Naive B cell (primary cell): ENCODE results near the gene C12orf56. TPM values are rescaled to one million over a fixed set of nuclear protein-coding genes. Genes with fewer than 3 reads are reported as not detected.

Experiments used
- ATAC-seq, 2 donors: fragments of 150-1000 bp; cut with Tn5 transposase; 2 replicates each; pipeline ENCODE4 v1.10.0; 2021; ENCODE audit warnings: low read depth in 2 of 2, mild to moderate bottlenecking in 2 of 2, moderate library complexity in 2 of 2
- DNase-seq: peaks from one replicate; pipeline ENCODE4 v3.0.0; 2022
- H3K27ac Mint-ChIP-seq, 6 donors: one replicate each; pipeline ENCODE4 v1.8.0; 2020 to 2022; ENCODE audit warnings: mild to moderate bottlenecking in 6 of 6, mixed read lengths in 6 of 6, moderate library complexity in 5 of 6, inconsistent platforms in 2 of 6
- H3K27me3 Mint-ChIP-seq, 3 donors: one replicate each; pipeline ENCODE4 v1.8.0; 2021 to 2022; ENCODE audit warnings: mixed read lengths in 3 of 3, mild to moderate bottlenecking in 1 of 3
- H3K36me3 Mint-ChIP-seq, 2 donors: one replicate each; pipeline ENCODE4 v1.8.0; 2020 to 2022; ENCODE audit warnings: mixed read lengths in 2 of 2, inconsistent platforms in 1 of 2, mild to moderate bottlenecking in 1 of 2
- H3K4me1 Mint-ChIP-seq, 3 donors: one replicate each; pipeline ENCODE4 v1.8.0; 2020 to 2022; ENCODE audit warnings: mixed read lengths in 3 of 3, inconsistent platforms in 1 of 3, mild to moderate bottlenecking in 1 of 3, moderate library complexity in 1 of 3
- H3K4me3 Mint-ChIP-seq, 8 donors: one replicate each; pipeline ENCODE4 v1.8.0; 2020 to 2022; ENCODE audit warnings: mild to moderate bottlenecking in 8 of 8, mixed read lengths in 8 of 8, moderate library complexity in 8 of 8, inconsistent platforms in 2 of 8
- H3K9me3 Mint-ChIP-seq, 7 donors: one replicate each; pipeline ENCODE4 v1.8.0; 2020 to 2022; ENCODE audit warnings: mixed read lengths in 7 of 7, mild to moderate bottlenecking in 5 of 7, inconsistent platforms in 2 of 7, moderate library complexity in 1 of 7
- polyA plus RNA-seq, 6 donors: library from polyadenylated mRNA; unstranded; fragments of 300-500 nt; fragmentation: Illumina TruSeq; gene quantifications; one replicate each; pipeline ENCODE4 v1.2.3, GENCODE V29; 2021; ENCODE audit warnings: low read depth in 6 of 6

C12orf56 gene, protein sequence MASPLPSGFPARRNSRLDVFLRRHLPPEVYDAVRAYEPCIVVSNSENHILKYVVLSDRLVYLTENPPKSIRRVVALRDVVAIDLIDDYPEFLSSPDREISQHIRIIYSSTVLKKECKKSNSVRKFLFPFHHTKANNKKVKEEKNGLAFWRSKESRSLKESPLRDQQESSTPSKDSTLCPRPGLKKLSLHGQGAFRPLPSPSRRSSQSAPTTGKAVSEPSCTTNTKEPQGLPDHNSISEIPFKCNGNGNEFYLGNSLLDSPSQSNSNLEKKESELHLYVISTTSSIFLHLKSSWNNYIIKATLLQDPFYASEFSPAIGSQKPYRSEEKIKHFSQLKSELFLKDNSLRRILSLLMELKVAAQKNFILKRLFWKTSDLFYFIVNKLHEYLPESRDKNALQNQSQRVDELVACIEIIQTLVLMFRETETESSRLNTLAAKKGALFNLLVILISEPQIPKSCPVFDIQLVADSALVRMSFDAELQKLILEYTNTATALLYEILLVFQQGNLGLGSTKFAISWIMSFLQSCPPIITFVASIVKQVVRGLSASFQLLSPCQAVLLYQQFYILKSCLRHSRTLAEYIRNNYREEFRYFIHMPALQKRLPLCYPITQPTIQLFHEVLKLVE
- not detected for polyA plus RNA-seq

DNA sequence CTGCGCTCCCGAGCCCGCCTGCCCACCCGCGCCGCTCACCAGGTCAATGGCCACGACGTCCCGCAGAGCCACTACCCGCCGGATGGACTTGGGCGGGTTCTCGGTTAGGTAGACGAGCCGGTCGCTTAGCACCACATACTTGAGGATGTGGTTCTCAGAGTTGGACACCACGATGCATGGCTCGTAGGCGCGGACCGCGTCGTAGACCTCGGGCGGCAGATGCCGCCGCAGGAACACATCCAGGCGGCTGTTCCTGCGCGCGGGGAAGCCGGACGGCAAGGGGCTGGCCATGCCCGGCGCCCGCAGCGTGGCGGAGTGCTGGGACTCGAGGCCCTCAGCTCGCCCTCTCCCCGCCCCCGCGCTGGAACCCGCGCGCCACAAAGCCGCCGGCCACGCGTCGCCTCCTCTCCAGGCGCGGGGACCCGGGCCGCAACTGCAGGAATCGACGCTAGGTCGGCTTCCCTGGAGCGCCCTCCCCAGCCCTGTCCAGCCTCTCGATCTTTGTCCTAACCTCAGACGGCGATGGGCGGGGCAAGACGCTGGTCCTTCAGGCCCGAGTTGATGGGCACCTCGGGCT is at the start of gene C12orf56:
Gene C12orf56, minus strand, starts transcription at position 484 of the 577 bp plus-strand sequence. Its CDS starts 193 bp downstream, at position 291.
- Mint-ChIP-seq H3K9me3 (peaks cover 0 to 3% (median 0%) of the 10 kb centered on the region in 7 donors), H3K27ac (peak within 1 kb of the TSS in 2 of 6 donors; percentile 54 to 65), H3K4me1 (peaks cover 0 to 12% (median 5%) of the 10 kb centered on the region in 3 donors), H3K4me3 (peak within 1 kb of the TSS in 6 of 8 donors; percentile 51 to 81 (median 70)), H3K36me3 (no peaks in the 10 kb centered on the region), H3K27me3 (peaks cover 13 to 55% (median 39%) of the 10 kb centered on the region in 3 donors)
- ATAC-seq: peak; percentile 30 to 33
- DNase-seq: no peak

DNA sequence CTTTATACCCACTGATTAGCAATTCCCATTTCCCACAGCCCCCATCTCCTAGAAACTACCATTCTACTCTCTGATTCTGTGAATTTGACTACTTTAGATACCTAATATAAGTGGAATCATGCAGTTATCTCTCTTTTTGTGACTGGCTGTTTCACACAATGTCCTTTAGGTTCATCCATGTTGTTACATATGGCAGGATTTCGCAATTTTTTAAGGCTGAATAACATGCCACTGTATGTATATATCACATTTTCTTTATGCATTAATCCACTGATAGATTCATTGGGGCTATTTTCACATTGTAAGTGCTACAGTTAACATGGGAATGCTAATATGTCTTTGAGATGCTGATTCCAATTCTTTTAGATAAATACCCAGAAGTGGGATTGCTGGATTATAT is 49.5 kb upstream of the C12orf56 start:
- Mint-ChIP-seq H3K27me3 (no peaks in the 10 kb centered on the region), H3K9me3 (no peaks in the 10 kb centered on the region), H3K36me3 (peaks cover 9 to 28% of the 10 kb centered on the region in 2 donors), H3K27ac (no peak overlapping the region), H3K4me3 (no peak overlapping the region), H3K4me1 (peaks cover 0 to 4% (median 4%) of the 10 kb centered on the region in 3 donors)
- ATAC-seq: no peak
- no peak for DNase-seq

DNA sequence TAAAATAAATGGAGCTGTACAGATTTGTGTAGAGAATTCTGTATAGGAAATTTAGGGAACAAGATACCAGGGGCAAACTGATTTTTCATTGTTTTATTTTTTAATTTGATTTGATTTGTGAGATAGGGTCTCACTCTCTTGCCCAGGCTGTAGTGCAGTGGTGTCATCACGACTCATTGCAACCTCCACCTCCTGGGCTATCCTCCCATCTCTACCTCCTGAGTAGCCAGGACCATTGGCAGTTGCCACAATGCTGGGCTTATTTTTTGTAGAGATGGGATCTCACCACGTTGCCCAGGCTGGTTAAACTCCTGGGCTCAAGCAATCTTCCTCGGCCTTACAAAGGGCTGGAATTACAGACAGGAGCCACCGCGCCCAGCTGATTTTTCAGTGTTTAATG is 43.4 kb upstream of the C12orf56 start:
- ATAC-seq (no peak), DNase-seq (no peak)
- peaks cover 14 to 46% of the 10 kb centered on the region in 2 donors for H3K36me3 Mint-ChIP-seq
- peaks cover 0 to 4% (median 4%) of the 10 kb centered on the region in 3 donors for H3K4me1 Mint-ChIP-seq
- no peaks in the 10 kb centered on the region for H3K27me3 Mint-ChIP-seq
- H3K4me3 Mint-ChIP-seq: no peak overlapping the region
- H3K9me3 Mint-ChIP-seq: no peaks in the 10 kb centered on the region
- no peak overlapping the region for H3K27ac Mint-ChIP-seq

DNA sequence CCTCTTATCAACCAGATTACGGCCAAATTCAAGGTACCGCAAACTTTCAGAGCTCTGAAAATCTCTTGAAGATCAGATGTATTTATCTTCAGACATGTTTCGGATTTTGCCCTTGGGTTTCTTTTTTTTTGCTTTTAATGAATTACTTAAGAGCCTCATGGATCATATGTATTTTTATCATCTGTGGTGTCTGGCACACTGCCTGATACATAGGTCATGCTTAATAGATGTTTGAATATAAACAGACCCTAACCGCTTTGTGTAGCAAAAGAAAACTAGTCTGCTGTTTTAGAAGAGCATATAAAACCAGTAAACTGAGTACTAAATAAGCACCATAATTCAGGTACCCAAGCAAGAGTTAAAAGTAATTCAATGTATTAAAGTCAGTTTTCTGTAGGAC is 41.2 kb upstream of the C12orf56 start:
- H3K4me3 Mint-ChIP-seq: no peak overlapping the region
- H3K4me1 Mint-ChIP-seq: no peaks in the 10 kb centered on the region
- peaks cover 5 to 43% of the 10 kb centered on the region in 2 donors for H3K36me3 Mint-ChIP-seq
- no peak overlapping the region for H3K27ac Mint-ChIP-seq
- H3K27me3 Mint-ChIP-seq: no peaks in the 10 kb centered on the region
- no peaks in the 10 kb centered on the region for H3K9me3 Mint-ChIP-seq
- DNase-seq: no peak
- no peak for ATAC-seq

DNA sequence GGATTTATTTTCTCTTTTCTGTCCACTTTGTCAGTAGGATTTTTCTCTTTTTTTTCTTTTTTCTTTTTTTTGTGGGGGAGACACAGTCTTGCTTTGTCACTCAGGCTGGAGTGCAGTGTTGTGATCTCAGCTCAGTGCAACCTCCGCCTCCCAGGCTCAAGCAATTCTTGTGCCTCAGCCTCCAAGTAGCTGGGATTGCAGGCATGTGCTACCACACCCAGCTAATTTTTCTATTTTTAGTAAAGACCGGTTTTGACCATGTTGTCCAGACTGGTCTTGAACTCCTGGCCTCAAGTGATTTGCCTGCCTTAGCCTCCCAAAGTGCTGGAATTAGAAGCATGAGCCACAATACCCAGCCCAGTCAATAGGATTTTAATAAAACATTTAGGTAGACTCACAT is 40.3 kb upstream of the C12orf56 start:
- Mint-ChIP-seq H3K27ac (peak overlapping the region in 1 of 6 donors; percentile 7), H3K36me3 (peaks cover 5 to 43% of the 10 kb centered on the region in 2 donors), H3K9me3 (no peaks in the 10 kb centered on the region), H3K4me3 (no peak overlapping the region), H3K4me1 (no peaks in the 10 kb centered on the region), H3K27me3 (no peaks in the 10 kb centered on the region)
- ATAC-seq (no peak), DNase-seq (no peak)

DNA sequence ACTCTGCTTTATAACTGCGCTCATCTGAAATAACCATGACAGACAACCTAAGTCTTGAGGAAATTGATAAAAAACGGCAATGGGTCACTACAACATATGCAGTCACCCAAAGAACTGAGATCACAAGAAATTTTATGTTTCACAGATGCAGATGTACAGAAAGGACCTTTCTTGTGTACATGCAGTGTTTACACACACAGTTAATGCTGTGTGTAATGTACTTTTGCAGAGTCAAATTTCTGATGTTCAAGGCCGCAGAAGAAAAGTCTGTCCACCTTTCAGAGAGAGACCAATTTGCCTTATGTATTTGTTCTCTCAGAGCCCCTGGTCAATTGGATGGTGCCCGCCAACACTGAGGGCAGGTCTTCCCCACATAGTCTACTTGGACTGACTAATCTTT is 38.4 kb upstream of the C12orf56 start:
- H3K27ac Mint-ChIP-seq: no peak overlapping the region
- H3K4me1 Mint-ChIP-seq: no peaks in the 10 kb centered on the region
- no peaks in the 10 kb centered on the region for H3K27me3 Mint-ChIP-seq
- no peak overlapping the region for H3K4me3 Mint-ChIP-seq
- H3K36me3 Mint-ChIP-seq: peaks cover 5 to 36% of the 10 kb centered on the region in 2 donors
- ATAC-seq (no peak), DNase-seq (no peak)
- H3K9me3 Mint-ChIP-seq: no peaks in the 10 kb centered on the region

DNA sequence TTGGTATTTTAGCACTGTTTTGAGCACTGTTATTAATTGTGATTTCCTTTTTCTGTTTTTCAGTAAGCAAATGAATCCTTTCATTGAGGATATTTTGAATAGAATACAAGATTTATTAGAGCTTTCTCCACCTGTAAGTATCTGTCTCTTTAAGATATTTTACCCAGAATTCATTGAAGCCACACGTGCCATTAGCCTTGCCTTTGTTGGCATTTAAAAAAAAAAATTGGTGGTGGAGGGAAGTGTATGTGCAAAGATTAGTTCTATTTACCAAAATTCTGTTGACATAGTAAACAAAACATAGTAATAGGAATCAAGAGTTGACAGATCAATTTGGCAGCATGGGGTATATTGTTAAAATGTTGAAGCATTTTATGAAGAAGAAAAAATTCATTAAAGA is 37.4 kb upstream of the C12orf56 start:
- Mint-ChIP-seq H3K36me3 (peaks cover 5 to 36% of the 10 kb centered on the region in 2 donors), H3K4me1 (no peaks in the 10 kb centered on the region)
- ATAC-seq: no peak

DNA sequence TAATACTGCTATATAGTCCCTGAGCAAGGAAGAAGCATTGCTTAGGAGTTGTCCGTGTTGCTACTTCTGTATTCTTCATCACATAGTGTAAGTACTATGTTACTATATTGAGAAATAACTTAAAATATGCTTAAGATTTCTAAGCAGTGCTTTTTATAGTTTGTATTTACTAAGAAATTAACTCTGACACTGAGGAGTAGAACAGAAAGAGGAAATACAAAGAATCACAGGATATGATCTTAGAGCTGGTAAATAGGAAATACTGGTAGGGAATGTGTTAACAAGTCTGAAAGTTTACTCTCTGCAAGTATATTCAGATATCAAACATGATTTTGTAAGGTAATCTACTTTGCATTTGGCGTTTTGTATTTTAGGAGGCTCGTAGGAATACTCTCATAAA is 29.1 kb upstream of the C12orf56 start:
- Mint-ChIP-seq H3K4me3 (no peak overlapping the region), H3K9me3 (no peaks in the 10 kb centered on the region), H3K4me1 (no peaks in the 10 kb centered on the region), H3K27me3 (no peaks in the 10 kb centered on the region), H3K36me3 (peaks cover 18 to 32% of the 10 kb centered on the region in 2 donors), H3K27ac (no peak overlapping the region)
- DNase-seq: no peak
- ATAC-seq: no peak

More for the DNA sequence above, 37.4 kb upstream of the C12orf56 start:
- no peak overlapping the region for H3K4me3 Mint-ChIP-seq
- H3K9me3 Mint-ChIP-seq: no peaks in the 10 kb centered on the region
- no peak for DNase-seq
- H3K27me3 Mint-ChIP-seq: no peaks in the 10 kb centered on the region
- no peak overlapping the region for H3K27ac Mint-ChIP-seq

DNA sequence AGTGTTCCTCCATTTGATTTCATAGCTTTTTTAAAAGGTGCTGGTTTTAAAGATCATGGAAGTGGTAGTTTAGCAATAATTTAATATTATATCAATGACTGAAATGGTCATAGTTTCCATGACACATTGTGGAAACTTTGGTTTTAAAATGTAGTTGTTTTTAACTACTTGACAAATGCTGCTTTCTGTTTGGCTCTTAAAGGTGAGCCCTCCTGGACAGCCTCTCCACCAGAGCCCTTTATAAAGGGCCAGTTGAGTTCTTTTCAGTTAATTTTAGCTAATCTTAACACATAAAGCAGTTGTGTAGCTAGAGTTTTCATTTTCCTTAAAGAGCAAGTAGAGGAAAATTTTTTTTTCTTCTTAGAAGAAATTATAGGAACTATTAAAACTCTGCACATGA is 27.7 kb upstream of the C12orf56 start:
- Mint-ChIP-seq H3K36me3 (peaks cover 18 to 32% of the 10 kb centered on the region in 2 donors), H3K27ac (no peak overlapping the region), H3K4me3 (no peak overlapping the region), H3K4me1 (no peaks in the 10 kb centered on the region), H3K9me3 (no peaks in the 10 kb centered on the region), H3K27me3 (no peaks in the 10 kb centered on the region)
- ATAC-seq (no peak), DNase-seq (no peak)

DNA sequence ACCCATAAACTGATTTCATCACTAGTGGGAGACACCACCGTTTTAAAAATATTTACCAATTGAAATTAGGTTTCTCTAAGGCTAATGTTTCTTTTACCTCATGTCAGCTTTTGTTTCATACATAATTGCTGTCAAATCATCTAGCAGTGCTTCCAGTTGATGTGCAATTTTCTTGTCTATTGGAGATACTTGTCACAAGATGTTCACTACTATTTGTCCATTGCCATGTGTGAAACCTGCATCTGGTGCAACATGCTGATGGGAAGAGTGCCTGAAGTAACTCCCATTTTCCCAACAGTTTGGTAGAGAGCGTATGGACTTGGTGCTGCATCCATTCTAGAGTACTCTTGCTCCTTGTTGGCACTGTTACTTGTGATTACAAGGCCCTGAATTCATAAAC is 23.3 kb upstream of the C12orf56 start:
- peaks cover 14 to 19% of the 10 kb centered on the region in 2 donors for H3K36me3 Mint-ChIP-seq

DNA sequence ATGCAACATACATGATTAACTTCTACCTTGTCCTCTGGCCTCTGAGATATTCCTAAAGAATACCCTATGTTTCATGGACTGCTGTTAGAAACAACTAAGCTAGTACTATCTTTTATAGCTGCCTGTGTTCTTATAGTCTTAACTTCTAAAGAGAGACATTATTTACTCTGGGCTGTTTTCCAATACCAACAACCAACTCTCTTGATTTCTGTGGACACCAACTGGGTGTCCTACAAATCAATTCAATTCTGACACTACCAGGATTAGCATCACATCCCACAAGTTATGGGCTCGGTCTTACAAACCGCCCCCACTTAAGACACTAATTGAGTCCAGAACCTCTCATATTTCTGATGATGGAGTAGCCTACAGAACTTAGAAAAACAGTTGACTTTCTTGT is 21.9 kb upstream of the C12orf56 start:
- no peaks in the 10 kb centered on the region for H3K27me3 Mint-ChIP-seq
- H3K4me1 Mint-ChIP-seq: peaks cover 0 to 2% (median 0%) of the 10 kb centered on the region in 3 donors
- peaks cover 6 to 19% of the 10 kb centered on the region in 2 donors for H3K36me3 Mint-ChIP-seq
- H3K4me3 Mint-ChIP-seq: no peak overlapping the region
- no peaks in the 10 kb centered on the region for H3K9me3 Mint-ChIP-seq
- ATAC-seq (no peak), DNase-seq (no peak)
- H3K27ac Mint-ChIP-seq: no peak overlapping the region

More for the DNA sequence above, 23.3 kb upstream of the C12orf56 start:
- no peaks in the 10 kb centered on the region for H3K27me3 Mint-ChIP-seq
- H3K27ac Mint-ChIP-seq: no peak overlapping the region
- ATAC-seq (no peak), DNase-seq (no peak)
- H3K4me3 Mint-ChIP-seq: no peak overlapping the region
- H3K4me1 Mint-ChIP-seq: no peaks in the 10 kb centered on the region
- no peaks in the 10 kb centered on the region for H3K9me3 Mint-ChIP-seq

DNA sequence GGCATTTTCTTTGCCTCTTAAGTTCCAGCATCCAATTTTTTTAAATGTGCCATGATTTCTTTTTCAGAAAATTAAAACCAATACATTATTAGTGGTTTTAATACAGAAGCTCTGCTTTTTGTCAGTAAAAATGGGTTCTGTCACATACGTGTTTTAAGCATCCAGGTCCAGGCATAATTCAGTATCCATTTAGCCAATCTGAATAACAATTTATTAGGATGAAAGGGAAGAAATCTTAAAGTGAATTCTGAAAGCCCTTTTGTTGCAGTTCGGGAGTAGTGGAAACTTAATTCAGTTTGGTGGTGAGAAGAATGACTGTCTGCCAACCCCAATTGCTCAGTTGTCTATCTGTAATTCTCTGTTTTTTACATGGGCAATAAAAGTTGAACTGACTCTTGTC is 20.9 kb upstream of the C12orf56 start:
- no peak overlapping the region for H3K4me3 Mint-ChIP-seq
- no peaks in the 10 kb centered on the region for H3K27me3 Mint-ChIP-seq
- no peaks in the 10 kb centered on the region for H3K9me3 Mint-ChIP-seq
- no peak for DNase-seq
- H3K36me3 Mint-ChIP-seq: peaks cover 1 to 15% of the 10 kb centered on the region in 2 donors
- H3K4me1 Mint-ChIP-seq: peaks cover 0 to 5% (median 0%) of the 10 kb centered on the region in 3 donors
- H3K27ac Mint-ChIP-seq: no peak overlapping the region
- no peak for ATAC-seq

DNA sequence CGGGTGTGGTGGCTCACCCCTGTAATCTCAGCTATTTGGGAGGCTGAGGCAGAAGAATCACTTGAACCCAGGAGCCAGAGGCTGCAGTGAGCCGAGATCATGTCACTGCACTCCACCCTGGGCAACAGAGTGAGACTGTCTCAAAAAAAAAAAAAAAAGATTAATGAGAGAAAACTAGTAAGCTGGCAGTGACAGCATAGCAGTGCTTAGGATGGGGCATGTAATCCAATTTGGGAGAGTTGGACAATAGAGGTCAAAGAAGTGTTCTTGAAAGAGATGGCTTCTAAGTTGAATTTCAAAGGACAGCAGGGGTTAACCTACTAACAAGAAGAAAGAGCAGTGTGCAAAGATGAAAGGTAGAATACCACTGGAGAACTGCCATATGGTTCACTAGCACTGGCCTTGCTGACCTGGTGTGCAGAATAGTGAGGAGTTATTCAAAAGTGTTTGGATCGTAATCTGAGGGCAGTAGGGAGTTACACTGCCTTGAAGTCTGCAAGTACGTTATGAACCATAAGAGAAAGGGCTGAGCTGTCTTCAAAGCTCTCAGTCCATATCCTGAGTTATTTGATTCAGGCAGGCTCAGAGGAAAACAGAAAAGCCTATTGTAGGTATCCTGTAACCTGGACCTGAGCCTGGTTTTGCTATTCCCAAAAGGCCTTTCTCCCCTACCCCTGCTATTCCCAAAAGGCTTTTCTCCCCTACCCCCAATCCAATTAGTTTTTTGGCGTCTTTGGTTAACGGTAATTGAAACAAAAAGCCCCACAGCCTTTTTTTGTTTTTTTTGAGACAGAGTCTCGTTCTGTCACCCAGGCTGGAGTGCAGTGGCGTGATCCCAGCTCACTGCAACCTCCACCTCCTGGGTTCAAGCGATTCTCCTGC is 17.0 kb upstream of the C12orf56 start:
- Mint-ChIP-seq H3K4me1 (peaks cover 0 to 18% (median 15%) of the 10 kb centered on the region in 3 donors), H3K36me3 (peaks cover 0 to 7% of the 10 kb centered on the region in 2 donors), H3K27me3 (no peaks in the 10 kb centered on the region), H3K27ac (peak overlapping the region in 1 of 6 donors; percentile 18), H3K4me3 (peak overlapping the region in 2 of 8 donors; percentile 47 to 98), H3K9me3 (peaks cover 0 to 2% (median 0%) of the 10 kb centered on the region in 7 donors)
- ATAC-seq: no peak
- DNase-seq: no peak
